Measurements from ENCODE around the gene PLD5.
A peak's percentile ranks its signal among the peaks of the same experiment; 100 is the strongest.

PLD5 gene

GRCh38 chr1:242524571-242525359 is at the start of gene PLD5:
TSS of gene PLD5 (minus strand) at chr1:242524697.
- DNase-seq: no peak

GRCh38 chr1:242569867-242570266 is 45.4 kb upstream of the PLD5 start:
- DNase-seq: no peak

DNA sequence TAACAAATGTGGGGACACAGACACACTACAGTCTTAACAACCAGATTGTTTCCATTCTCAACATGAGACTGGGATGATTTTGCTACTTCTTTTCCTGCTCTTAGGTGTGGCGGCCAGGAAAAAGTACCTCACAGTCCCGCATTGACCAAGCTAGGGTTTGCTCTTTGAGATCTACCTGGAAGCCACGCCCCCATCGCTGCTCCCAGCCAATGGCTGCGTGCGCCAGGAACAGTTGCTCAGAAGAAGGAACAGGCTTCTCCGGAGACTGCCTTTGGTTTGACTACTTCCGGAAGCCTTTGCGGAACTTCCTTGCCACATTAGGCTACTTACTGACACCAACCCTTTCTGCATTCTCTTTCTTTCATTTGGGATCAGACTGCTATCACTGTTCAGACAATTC is 44.2 kb upstream of the PLD5 start:
- no peak for DNase-seq

DNA sequence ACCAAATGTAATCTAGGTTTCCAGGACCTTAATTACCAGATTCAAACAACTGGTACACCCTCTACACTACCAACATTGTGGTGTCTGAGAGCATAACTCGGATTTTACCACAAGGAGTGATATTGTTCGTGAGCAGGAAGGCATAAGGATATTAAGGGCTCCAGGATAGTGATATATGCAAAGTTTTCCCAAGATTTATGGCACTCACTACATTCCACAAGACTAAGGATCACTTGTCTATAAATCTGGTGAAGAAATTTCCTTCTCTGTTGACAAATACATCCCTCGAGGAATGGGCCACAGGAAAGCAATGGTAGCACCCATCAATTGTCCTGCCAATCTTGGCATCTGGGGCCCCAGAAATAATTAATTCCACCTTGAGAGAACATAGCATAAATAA is 43.1 kb upstream of the PLD5 start:
- no peak for DNase-seq

DNA sequence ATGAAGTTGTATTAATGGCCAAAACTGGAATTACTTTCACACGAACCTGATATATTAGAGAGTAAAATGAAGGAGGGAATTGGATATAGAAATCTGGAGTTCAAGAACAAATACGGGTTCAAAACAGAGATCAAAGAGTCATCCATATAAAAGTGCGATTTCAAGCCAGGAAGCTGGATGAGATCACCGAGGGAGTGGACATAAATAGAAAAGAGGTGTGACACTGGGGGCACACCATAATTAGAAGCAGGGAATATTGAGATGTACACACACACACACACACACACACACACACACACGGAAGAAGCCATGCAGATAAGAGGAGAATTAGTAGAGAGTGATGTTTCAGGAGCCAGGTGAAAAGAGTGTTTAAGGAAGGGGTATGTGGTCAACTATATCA is 32.3 kb upstream of the PLD5 start:
- DNase-seq: no peak

- no peak for DNase-seq
These were observed 31.8 kb upstream of the PLD5 start for GRCh38 chr1:242556276-242556675.

DNA sequence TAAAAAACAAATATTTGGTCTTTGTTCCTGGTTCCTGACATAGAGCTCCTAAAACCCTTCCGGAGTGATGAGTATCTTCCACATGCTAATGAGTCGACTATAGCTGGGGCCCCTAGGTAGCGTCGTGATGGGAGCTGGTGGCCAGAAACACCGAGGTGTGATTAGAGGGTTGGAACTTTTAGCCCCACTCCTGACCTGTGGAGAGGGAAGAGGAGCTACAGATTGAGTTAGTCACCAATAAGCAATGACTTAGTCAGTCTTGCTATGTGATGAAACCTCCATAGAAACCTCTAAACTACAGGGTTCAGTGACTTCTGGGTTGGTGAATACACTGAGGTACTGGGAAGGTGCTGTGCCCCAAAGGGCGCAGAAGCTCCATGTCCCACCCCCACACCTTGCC is 30.1 kb upstream of the PLD5 start:
- no peak for DNase-seq

DNA sequence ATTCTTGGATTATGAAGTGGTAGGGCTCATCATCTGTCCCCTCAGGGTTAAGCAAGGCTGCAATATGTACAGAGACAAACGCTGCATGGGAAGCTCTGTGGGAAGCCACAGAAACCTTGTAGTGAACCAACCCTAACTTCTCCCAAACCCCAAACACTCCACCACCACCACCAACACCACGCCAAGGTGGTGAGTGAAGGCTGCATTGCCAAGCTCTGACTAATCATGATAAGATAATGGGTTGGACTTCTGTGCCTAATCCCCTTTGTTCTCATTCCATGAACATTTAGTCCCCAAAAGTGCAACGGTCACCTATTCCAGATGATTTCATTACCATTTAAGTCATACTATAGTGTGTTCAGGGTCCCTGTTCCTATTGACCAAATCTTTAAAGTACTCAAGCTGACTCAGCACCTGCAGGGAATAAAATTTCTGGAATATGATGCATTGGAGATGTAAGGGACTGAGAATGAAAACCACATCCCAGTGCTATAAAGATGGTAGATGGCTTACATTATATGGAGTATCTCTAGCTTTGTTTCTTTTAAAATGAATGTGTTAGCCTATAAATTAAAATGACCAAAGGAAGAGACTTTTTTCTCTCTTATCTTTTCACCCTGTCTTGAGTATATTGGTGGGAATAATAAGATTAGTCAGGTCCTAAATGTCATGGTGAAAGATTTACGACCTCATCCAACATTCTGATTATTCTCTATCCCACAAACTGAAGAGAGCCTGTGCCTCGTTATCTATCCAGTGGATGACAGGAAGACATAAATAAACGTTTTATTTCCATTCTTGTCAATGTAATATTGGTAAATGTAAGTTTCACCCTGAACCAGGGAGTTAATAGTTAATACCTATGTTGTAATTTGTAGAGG is 22.6 kb upstream of the PLD5 start:
- no peak for DNase-seq

- DNase-seq: no peak
These were observed 21.9 kb upstream of the PLD5 start for GRCh38 chr1:242546441-242546840.

DNA sequence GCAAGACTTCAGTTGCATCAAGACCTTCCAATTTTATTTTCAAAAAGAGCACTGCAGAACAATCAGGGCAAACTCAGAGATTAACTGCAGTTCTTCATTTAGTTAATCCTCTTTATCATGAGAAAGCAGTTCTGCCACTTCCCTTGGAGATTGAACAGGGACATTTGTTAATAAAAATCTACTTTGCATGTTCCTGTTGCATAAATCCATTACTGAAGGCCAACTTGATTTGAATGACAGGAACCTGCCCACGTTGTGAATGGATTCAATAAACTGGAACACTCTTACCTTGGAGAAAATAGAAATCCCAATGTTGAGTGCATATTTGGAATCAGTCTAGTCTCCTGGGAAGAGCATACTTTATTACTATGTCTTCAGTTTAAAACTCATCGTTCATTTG is 19.6 kb upstream of the PLD5 start:
- DNase-seq: no peak

- DNase-seq: no peak
These were observed 17.8 kb upstream of the PLD5 start for GRCh38 chr1:242542271-242542670.

- DNase-seq: no peak
These were observed 11.5 kb upstream of the PLD5 start for GRCh38 chr1:242535986-242536385.

- DNase-seq: no peak
These were observed 10.3 kb upstream of the PLD5 start for GRCh38 chr1:242534753-242535152.

GRCh38 chr1:242530761-242531160 is 6.3 kb upstream of the PLD5 start:
- DNase-seq: no peak

- no peak for DNase-seq
These were observed 1.3 kb upstream of the PLD5 start for GRCh38 chr1:242525769-242526168.

DNA sequence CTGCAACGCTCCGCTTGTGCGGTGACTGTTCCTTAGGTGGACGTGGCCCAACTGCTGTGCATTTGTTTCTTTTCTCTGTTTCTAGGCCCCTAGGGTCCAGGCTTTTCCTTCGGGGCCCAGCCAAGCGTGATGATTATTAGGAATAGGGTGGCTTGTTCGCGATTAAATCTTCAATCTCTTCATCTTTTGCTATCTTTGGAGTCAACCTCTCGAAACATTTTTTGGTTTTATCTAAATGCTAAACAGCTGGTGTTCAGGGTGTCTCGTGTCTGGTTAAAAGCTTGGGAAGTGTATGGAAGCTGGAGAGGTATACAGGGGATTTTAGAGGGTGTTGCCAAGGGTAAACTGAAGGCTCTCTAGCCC is 844 bp upstream of the PLD5 start:
- DNase-seq: no peak

DNA sequence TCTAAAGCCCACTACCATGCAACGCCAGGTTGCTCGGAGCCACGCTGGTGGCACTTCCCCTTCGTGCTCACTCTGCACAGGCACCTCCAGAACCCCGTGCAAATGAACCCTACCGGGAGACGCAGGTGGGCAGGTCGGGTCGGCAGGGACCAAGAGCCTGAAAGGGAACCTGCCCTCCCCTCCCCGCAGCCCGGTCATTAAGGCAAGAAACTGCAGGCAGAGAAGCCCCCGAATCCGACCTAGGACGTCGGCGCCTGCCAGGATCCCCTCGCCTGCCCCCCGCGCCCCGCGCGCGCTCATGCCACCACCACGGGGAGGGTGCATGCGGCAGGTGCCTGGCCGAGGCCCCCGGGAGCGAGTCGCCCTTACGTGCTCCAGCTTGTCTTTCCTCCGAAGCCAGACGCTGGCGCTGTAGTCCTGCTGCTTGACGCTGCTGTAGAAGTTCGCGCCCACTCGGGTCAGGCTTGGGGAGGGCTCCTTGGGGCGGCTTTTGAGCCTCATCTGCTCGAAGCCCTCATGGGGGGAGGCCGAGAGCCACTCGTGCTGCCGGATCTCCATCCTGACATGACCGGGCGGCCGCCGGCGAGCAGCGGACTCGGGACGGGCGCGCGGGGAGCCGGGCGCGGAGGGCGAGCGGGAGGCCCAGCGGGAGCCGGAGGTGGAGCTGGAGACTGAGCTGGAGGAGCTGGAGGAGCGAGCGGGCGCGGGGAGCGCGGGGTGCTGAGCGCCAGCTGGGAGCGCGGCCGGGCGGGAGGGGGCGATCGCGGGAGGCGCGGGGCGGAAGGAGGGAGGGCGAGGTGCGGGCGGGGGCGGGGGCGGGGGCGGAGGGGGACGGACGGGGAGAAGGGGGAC is 552 bp downstream of the PLD5 start:
- peak; percentile 12 for DNase-seq

DNA sequence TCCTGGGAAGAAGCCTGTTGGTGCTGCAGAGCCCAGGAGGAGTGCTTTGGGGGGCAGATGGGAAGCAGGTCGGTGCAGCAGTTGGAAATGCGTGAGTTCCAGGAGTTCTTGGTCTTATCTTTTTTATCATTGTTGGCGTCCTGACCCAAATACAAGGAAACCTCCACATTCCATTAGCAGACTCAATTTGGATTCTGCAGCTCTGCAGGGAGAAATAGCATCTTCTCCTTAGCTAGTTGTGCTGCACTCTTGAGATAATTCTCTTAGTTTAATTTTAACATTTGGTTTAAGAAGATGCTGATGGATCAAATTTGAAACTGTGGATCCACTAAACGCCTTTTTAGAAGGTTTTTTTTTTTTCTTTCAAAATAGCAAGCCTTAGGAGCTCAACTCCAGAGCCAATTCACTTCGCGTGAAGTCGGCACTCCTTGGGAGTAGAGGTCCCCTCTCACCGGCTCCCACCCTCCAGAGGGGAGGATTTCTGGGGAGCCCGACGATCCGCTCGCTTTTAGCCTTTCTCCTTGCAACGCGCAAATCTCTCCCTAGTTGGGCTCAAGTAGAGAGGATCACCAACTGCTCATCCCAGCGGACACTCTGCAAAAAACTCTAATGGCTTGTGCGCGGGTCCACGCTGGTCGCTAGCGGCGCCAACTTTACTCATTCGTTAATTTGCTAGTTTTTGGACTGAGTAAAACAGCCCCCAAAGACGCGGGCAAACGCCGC is 1.3 kb downstream of the PLD5 start:
- DNase-seq: no peak

DNA sequence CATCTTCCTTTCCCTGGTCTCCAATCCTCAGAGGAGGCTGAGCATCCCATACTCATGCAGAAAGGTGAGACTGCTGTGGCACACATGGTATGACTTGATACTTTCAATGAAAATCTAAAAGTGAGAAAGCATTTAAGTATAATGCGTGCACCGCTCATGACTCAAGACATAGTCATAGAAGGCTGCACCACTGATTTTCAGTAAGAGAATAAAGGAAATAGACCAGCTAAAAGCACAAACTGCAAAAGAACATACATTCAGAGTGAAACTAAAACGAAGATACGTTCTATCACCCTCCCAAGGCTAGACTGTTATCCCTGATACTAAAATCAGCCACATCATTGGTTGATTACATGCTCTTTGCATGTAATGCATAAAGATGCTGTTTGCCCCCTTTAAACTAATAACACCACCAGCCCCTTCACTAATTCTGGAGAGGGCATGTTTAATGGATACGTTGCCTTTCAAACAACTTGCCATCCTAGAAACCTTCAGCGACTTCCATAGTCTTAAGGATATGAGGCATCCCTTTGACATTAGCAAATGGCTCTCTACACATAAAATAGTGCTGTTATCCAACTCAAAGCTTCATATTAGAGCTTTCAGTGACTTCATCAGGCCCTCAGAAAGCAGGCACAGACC is 2.1 kb downstream of the PLD5 start:
- DNase-seq: no peak

DNA sequence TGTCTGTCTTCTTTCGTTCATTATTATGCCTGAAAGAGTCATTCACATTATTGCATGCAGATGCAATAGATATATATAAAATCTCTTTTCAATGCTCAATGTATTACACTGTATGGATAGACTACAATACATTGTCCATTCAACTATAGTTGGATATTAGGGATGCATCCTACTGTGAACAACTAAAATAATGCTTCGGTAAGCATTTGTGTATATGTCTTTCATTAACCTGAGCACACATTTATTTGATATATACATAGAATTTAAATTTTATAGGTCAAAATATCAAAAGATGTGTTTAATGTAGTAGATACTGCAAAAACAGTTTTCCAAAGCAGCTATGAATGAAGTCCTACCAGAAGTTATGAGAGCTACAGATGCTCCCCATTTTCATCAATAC is 8.9 kb downstream of the PLD5 start:
- no peak for DNase-seq

DNA sequence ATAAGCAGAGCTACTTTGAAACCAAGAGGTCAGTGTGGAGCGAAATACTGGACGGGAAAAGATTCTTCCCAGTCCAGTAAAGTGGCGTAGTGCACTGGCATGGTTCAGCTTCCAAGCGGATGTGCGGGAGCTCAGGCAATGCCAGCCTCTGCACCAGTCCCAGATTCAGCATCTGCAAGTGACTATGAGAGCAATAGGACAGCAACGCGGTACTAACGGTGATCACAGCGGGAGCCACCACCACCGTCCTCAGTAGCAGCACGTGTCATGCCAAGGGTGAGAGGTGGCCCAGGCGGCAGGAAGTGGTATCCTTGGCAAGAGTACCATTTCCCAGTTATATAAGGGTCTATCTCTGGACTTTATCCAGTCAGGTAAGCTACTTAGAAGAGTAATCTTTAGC is 17.8 kb downstream of the PLD5 start:
- no peak for DNase-seq

DNA sequence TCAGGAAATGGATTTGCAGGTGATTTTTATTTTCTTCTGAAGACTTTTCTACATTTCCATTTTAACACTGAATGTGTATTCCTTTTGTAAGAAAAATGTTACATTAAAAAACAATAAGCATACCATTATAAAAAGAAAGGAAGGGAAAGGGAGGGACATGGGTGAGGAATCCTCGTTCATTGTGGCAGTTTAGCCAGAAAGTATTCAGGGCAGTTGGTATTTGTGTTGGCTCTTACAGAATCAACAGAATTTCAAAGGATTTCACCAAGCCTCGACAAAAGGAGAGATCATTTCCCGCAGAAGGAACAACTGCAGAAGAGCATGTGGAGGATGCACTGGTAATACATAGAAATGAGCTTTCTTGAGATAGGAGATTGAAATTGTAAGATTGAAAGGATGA is 35.0 kb downstream of the PLD5 start:
- no peak for DNase-seq
